Left ventricle myocardium inferior (tissue), 1 donor: ENCODE measurements around the gene BROX. TPM values are rescaled to one million over a fixed set of nuclear protein-coding genes. Genes with fewer than 3 reads are reported as not detected.
"Not testable (repeated sequence)": the region's sequence is repeated elsewhere in the genome, so short reads cannot be mapped to it uniquely, and the experiment has no call there.

Experiments
- DNase-seq: peaks from one replicate; pipeline ENCODE4 v3.0.0-alpha.2; 2020
- H3K27ac ChIP-seq: fragments of 200-600 bp; replicated peaks from 2 replicates; pipeline ENCODE4 v1.8.0; 2021
- H3K27me3 ChIP-seq: fragments of 200-600 bp; 2 replicates; pipeline ENCODE4 v1.8.0; 2021; ENCODE audit warnings: low read depth
- H3K36me3 ChIP-seq: fragments of 200-600 bp; 2 replicates; pipeline ENCODE4 v1.8.0; 2021
- H3K4me1 ChIP-seq: fragments of 200-600 bp; 2 replicates; pipeline ENCODE4 v1.8.0; 2021
- H3K4me3 ChIP-seq: fragments of 200-600 bp; 2 replicates; pipeline ENCODE4 v1.8.0; 2021; ENCODE audit warnings: mild to moderate bottlenecking, moderate library complexity
- H3K9me3 ChIP-seq: fragments of 200-600 bp; replicated peaks from 2 replicates; pipeline ENCODE4 v1.8.0; 2021
- CTCF ChIP-seq: fragments of 200-600 bp; IDR thresholded peaks from 2 replicates; pipeline ENCODE4 v1.8.0; 2021; ENCODE audit warnings: antibody characterized with exemption, mild to moderate bottlenecking, borderline replicate concordance
- intact Hi-C: fragments of 100-400 bp; cut with micrococcal nuclease; formaldehyde crosslinking; loops from one replicate; pipeline ENCODE4 v1.11.0; 2022
- long read RNA-seq: library from polyadenylated mRNA; unstranded; transcript quantifications from one replicate; pipeline ENCODE4 v2.0.0, GENCODE V29; 2021
- total RNA-seq: library from RNA; stranded (reverse); fragmentation: NEBNext Ultra II Directional; extraction: Animal tissue kit (Norgen Biotek cat#: 25700); gene quantifications from one replicate; pipeline ENCODE4 v1.2.1, GENCODE V29; 2021
- donor health status: DM: no; HTN: yes; CAD: no; lungs with severe emphysema.

BROX gene, protein sequence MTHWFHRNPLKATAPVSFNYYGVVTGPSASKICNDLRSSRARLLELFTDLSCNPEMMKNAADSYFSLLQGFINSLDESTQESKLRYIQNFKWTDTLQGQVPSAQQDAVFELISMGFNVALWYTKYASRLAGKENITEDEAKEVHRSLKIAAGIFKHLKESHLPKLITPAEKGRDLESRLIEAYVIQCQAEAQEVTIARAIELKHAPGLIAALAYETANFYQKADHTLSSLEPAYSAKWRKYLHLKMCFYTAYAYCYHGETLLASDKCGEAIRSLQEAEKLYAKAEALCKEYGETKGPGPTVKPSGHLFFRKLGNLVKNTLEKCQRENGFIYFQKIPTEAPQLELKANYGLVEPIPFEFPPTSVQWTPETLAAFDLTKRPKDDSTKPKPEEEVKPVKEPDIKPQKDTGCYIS
- total RNA-seq: 28.9 TPM
- long read RNA-seq, full-length matches to known transcripts: 3 of 9 reads
- long read RNA-seq, partial matches to known transcripts: 0 of 9 reads
- long read RNA-seq, other reads (novel, unspliced or antisense): 6 of 9 reads

DNA sequence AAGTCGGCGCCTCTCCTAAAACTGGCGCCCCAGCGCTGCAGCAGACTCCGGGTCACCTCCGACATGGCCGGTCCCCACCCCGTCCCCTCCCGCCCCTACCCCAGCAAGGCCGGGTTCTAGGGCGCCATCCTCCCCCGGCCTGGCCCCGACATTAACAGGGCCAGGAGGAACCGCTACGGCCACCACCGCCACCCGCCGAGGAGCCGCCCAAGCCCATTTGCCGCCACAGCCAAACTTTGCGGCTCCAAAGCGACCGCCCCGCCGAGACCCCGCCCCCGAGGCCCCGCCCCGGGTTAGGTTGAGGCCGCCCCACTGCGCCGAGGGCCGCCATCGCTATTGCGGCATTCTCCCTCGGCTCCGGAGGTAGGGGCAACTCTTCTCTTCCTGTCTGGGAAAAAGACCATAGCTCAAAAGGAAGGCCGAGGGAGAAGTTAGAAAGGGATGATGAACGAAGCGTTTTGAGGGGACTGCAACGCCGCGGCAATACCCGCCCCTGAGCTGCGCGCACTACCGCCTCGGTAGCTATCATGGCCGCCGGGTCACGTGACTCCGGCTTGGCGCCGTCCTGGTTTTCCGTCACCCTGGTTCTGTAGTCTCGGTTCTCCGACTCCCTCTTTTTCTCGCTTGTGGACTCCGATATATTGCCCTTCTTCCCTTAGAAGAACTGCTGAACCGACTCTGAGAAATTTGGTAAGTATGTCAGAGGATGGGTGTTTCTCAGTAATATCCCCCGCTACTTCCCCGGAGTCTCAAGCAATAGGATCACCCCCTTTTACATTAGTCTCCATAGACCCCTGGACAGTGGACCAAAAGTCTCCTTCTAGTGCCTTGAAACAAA lies at the start of gene BROX, which contains the start of gene AIDA:
Gene BROX (plus strand): TSS at position 312 of the 838 bp plus-strand sequence. CDS start 3,136 bp downstream, outside the sequence.
Gene AIDA (minus strand): TSS at position 239 of the 838 bp plus-strand sequence. CDS start 174 bp downstream, at position 65.
- H3K9me3 ChIP-seq: no peaks in the 10 kb centered on the region
- intact Hi-C loops: no loop called here
- peak within 1 kb of the TSS; percentile 94 for H3K4me3 ChIP-seq
- TF ChIP-seq CTCF: no peak
- peak; percentile 97 for DNase-seq
- H3K27me3 ChIP-seq: no peaks in the 10 kb centered on the region
- H3K4me1 ChIP-seq: peaks cover 61% of the 10 kb centered on the region
- peaks cover 19% of the 10 kb centered on the region for H3K36me3 ChIP-seq
- H3K27ac ChIP-seq: peak within 1 kb of the TSS; percentile 98

DNA sequence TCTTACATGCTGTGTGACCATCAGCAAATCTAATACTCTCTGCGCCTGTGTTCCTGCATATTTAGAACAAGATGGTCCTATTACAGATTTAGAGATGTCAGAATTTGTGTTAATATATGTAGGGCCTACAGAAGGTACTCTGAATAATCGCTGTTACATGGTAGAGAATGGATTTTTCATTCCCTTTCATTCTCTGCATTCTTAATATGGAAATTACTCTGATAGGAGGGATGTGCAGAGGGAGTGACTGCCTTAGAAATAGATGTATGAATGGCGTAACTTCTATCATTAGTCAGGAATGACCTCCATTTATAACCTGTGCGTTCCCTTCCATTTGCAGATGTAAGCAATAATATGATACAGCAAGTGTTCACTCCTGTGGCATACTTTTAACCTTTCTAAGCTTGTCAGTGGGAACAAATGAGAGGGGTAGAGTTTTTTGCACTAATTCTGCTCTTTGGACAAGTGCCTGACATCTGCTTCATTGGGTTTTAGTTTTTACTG lies 48.9 kb upstream of the BROX start:
- TF ChIP-seq CTCF: no peak
- Histone ChIP-seq H3K27me3 (no peaks in the 10 kb centered on the region), H3K27ac (no peak overlapping the region), H3K36me3 (peaks cover 92% of the 10 kb centered on the region), H3K4me1 (peaks cover 5% of the 10 kb centered on the region), H3K4me3 (no peak overlapping the region), H3K9me3 (no peaks in the 10 kb centered on the region)
- intact Hi-C loops: no loop called here
- no peak for DNase-seq

DNA sequence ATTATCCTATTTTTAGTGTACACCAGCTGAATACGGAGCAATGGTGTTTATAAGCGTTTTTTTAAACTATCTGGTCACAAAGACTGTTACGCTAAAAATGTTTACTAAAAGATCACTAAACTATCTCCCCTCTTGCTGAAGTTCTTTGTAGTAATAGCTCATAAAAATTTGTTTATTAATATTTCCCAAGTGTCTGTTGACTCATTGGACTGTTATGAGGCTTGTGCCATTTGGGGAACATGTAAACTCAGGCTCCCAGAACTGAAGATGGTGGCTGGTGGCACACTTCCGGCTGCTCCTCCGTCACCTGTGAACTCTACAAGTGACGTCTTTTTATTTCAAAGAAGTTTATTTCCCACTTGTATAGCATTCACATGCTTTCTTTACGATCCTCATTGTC lies 46.4 kb upstream of the BROX start:
- Histone ChIP-seq H3K36me3 (peaks cover 70% of the 10 kb centered on the region), H3K4me3 (no peak overlapping the region), H3K27me3 (no peaks in the 10 kb centered on the region), H3K27ac (no peak overlapping the region), H3K9me3 (no peaks in the 10 kb centered on the region), H3K4me1 (peaks cover 5% of the 10 kb centered on the region)
- TF ChIP-seq CTCF: no peak
- intact Hi-C loops: no loop called here
- no peak for DNase-seq

DNA sequence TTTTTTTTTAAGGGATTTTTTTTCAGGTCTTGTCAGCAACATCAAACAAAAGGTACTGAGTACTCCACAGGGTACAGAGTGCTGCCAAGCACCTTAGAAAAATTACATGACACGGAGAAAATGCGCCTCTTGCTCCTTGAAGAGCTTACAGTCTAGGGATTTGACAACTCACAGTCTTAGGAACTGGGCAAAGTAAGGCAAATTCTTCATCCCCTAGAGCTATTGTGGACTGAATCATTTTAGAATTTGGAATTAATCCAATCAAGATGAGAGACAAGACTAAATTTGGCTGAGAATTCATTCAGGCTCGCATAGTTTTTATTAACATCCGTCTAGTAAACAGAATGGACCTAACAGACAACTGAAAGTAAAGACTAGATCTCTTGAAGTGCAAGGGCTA lies 44.2 kb upstream of the BROX start:
- DNase-seq, H3K4me1 ChIP-seq, H3K27ac ChIP-seq, H3K27me3 ChIP-seq, H3K9me3 ChIP-seq, H3K4me3 ChIP-seq, intact Hi-C loops: not testable (repeated sequence)
- H3K36me3 ChIP-seq: peaks cover 68% of the 10 kb centered on the region

GRCh38 chr1:222669107-222669506 lies 43.3 kb upstream of the BROX start:
- DNase-seq, H3K27ac ChIP-seq, H3K4me3 ChIP-seq, H3K9me3 ChIP-seq, intact Hi-C loops, H3K27me3 ChIP-seq, H3K4me1 ChIP-seq: not testable (repeated sequence)
- H3K36me3 ChIP-seq: peaks cover 68% of the 10 kb centered on the region

DNA sequence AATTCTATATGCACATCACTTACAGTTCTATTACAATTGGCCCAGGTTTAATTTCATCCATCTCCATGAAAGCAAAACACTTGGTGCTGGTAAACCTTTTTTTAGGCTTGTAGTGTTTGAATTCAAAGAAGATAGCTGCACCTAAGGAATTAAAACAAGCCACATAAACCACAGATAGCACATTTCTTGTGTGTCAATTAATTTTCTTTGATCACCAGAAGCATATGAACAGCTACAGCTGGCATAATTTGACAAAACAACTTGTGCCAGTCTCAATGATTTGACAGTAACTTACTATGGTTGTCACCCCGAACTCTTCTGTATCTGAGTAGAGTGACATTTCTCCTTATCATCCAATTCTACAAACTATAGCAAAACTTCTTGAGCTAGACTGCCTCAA lies 42.3 kb upstream of the BROX start:
- Histone ChIP-seq H3K36me3 (peaks cover 64% of the 10 kb centered on the region), H3K9me3 (no peaks in the 10 kb centered on the region), H3K4me1 (peaks cover 5% of the 10 kb centered on the region), H3K4me3 (no peak overlapping the region), H3K27ac (no peak overlapping the region), H3K27me3 (no peaks in the 10 kb centered on the region)
- no peak for TF ChIP-seq CTCF
- DNase-seq: no peak
- intact Hi-C loops: no loop called here
